NB4 (cell line): ENCODE results near the gene RPL36.

Experiments
- DNase-seq: peaks from one replicate; pipeline ENCODE4 v3.0.0; 2010; ENCODE audit warnings: low read depth
- H3K4me3 ChIP-seq: one replicate; pipeline ENCODE4 v1.5.1; 2011; ENCODE audit warnings: mild to moderate bottlenecking, low read depth, low read length, moderate library complexity
- CTCF ChIP-seq: IDR thresholded peaks from one replicate; pipeline ENCODE4 v1.5.1; 2012; ENCODE audit warnings: low read depth, low read length
- MAX ChIP-seq: IDR thresholded peaks from 2 replicates; pipeline ENCODE4 v1.6.1; 2011; ENCODE audit warnings: low read depth, low read length
- MYC ChIP-seq: IDR thresholded peaks from 2 replicates; pipeline ENCODE4 v1.6.1; 2011; ENCODE audit warnings: low read depth, low read length
- POLR2A ChIP-seq: IDR thresholded peaks from 2 replicates; pipeline ENCODE4 v1.6.1; 2011; ENCODE audit warnings: mild to moderate bottlenecking; ENCODE audit not compliant: insufficient read length; ENCODE audit errors: extremely low read depth

The RPL36 gene

GRCh38 chr19:5646703-5647102 lies 43.4 kb upstream of the RPL36 start:
- TF ChIP-seq MAX (no peak), MYC (no peak), POLR2A (no peak), CTCF (no peak)
- H3K4me3 ChIP-seq, result no peak overlapping the region
- DNase-seq, result no peak

GRCh38 chr19:5648464-5648863 lies 41.6 kb upstream of the RPL36 start:
- no peak overlapping the region for H3K4me3 ChIP-seq
- no peak for DNase-seq
- TF ChIP-seq CTCF, result no peak
- TF ChIP-seq POLR2A, result no peak
- TF ChIP-seq MAX, result no peak
- TF ChIP-seq MYC, result no peak

- no peak for DNase-seq
- TF ChIP-seq POLR2A (no peak), CTCF (no peak)
- no peak overlapping the region for H3K4me3 ChIP-seq
Measured at GRCh38 chr19:5651361-5651760, 38.7 kb upstream of the RPL36 start.

- H3K4me3 ChIP-seq, result no peak overlapping the region
- no peak for DNase-seq
- TF ChIP-seq POLR2A, result no peak
- no peak for TF ChIP-seq MYC
Measured at GRCh38 chr19:5652261-5652660, 37.8 kb upstream of the RPL36 start.

GRCh38 chr19:5654931-5655330 lies 35.2 kb upstream of the RPL36 start:
- TF ChIP-seq MYC, result no peak
- no peak for TF ChIP-seq MAX
- TF ChIP-seq POLR2A, result no peak
- no peak for TF ChIP-seq CTCF
- DNase-seq, result no peak
- H3K4me3 ChIP-seq, result no peak overlapping the region

GRCh38 chr19:5655412-5655811 lies 34.7 kb upstream of the RPL36 start:
- no peak overlapping the region for H3K4me3 ChIP-seq
- no peak for DNase-seq
- TF ChIP-seq MYC (no peak), MAX (no peak), CTCF (no peak), POLR2A (no peak)
